WTC11 (cell line): ENCODE data around the gene TAS1R2. TPM values are rescaled to one million over a fixed set of nuclear protein-coding genes. Genes with fewer than 3 reads are reported as not detected.

ENCODE experiments used
- ATAC-seq: fragments of 200-7000 bp; cut with Tn5 transposase; 2 replicates; pipeline ENCODE4 v1.10.0; 2021; ENCODE audit warnings: mild to moderate bottlenecking, moderate library complexity
- CTCF ChIA-PET: fragments of 300-600 bp; sonication (Branson Sonifier 250); formaldehyde crosslinking; loops from one replicate; lab custom pipeline; 2021; ENCODE audit warnings: antibody characterized with exemption; lab: Charles Lee
- POLR2A ChIA-PET: fragments of 350-600 bp; sonication (Branson Sonifier 250); formaldehyde crosslinking; loops from one replicate; lab custom pipeline; 2021; ENCODE audit warnings: antibody characterized with exemption; lab: Charles Lee
- DNase-seq: peaks from one replicate; pipeline ENCODE4 v3.0.0; 2021; ENCODE audit warnings: low spot score
- H3K27ac Mint-ChIP-seq: 2 replicates; pipeline ENCODE4 v1.8.0; 2021; ENCODE audit warnings: mixed read lengths
- H3K27me3 Mint-ChIP-seq: 2 replicates; pipeline ENCODE4 v1.8.0; 2021; ENCODE audit warnings: low read depth, mild to moderate bottlenecking, moderate library complexity, mixed read lengths
- H3K36me3 Mint-ChIP-seq: 2 replicates; pipeline ENCODE4 v1.8.0; 2021; ENCODE audit warnings: mixed read lengths
- H3K4me1 Mint-ChIP-seq: 2 replicates; pipeline ENCODE4 v1.8.0; 2022; ENCODE audit warnings: mixed read lengths
- H3K4me3 Mint-ChIP-seq: 2 replicates; pipeline ENCODE4 v1.8.0; 2021; ENCODE audit warnings: mild to moderate bottlenecking, moderate library complexity, mixed read lengths
- H3K9me3 Mint-ChIP-seq: 2 replicates; pipeline ENCODE4 v1.8.0; 2021; ENCODE audit warnings: mixed read lengths
- ELF4 ChIP-seq: sonication (generic); formaldehyde crosslinking; IDR thresholded peaks from 2 replicates; pipeline ENCODE4 v1.8.1; 2022; ENCODE audit warnings: low read depth, mild to moderate bottlenecking, moderate library complexity, missing genetic modification reagents
- GTF2I ChIP-seq: fragments of 250-450 bp; sonication (Bioruptor Pico); conservative IDR thresholded peaks from 2 replicates; pipeline ENCODE4 v1.4.0; 2021; ENCODE audit warnings: mild to moderate bottlenecking
- microRNA-seq: library from miRNA; unstranded; fragments of <30 nt; microRNA quantifications from one replicate; pipeline ENCODE4 v1.2.0, GENCODE V29; 2022; ENCODE audit warnings: borderline number of aligned reads
- total RNA-seq: library from RNA; stranded (reverse); gene quantifications from 3 replicates; pipeline ENCODE4 v1.2.3, GENCODE V29; 2021

TAS1R2 gene
- total RNA-seq, 1 experiment from 2014 or later: not detected

- peaks cover 23% of the 10 kb centered on the region for H3K4me1 Mint-ChIP-seq
- no peaks in the 10 kb centered on the region for H3K9me3 Mint-ChIP-seq
- H3K36me3 Mint-ChIP-seq: no peaks in the 10 kb centered on the region
- ATAC-seq (no peak), DNase-seq (no peak)
- H3K27me3 Mint-ChIP-seq: peaks cover 4% of the 10 kb centered on the region
- TF ChIP-seq ELF4 (CRISPR knock-in tag) (no peak), GTF2I (no peak)
- TF ChIP-seq, all 79 proteins: peak for 0
- POLR2A ChIA-PET: no interaction called here
- CTCF ChIA-PET: interaction anchor here (1.5 to 1.8 kb wide), 2 partner anchors 83 to 90 kb away, joined by 3 to 5 read pairs; no protein-coding TSS in a partner anchor
- no peak overlapping the region for H3K27ac Mint-ChIP-seq
- no peak overlapping the region for H3K4me3 Mint-ChIP-seq
These were observed 66.7 kb downstream of the TAS1R2 start for GRCh38 chr1:18792747-18793146.

Small RNA genes within 50 kb of the gene (microRNA-seq; reads per million reads assigned to microRNA genes)
- gene MIR1290 (not detected), gene MIR4695 (not detected)

Other genes with a start within 250 kb of the TAS1R2 start
- 0.24 to 0.73 TPM (median 0.37 TPM) in 3 replicates for gene PAX7, start 228.8 kb downstream of the TAS1R2 start, total RNA-seq
- 31.0 to 37.5 TPM (median 36.2 TPM) in 3 replicates for gene ALDH4A1, start 42.9 kb upstream of the TAS1R2 start, total RNA-seq
- gene IFFO2, start 97.0 kb upstream of the TAS1R2 start, total RNA-seq: 6.5 to 8.1 TPM (median 6.9 TPM) in 3 replicates